Thyroid gland (tissue), 4 donors: ENCODE measurements around the gene SNRPB2.

Experiments used
- CTCF ChIP-seq, 6 experiments: fragments of 200-600 bp in 3 of 6; fragments of 450-650 bp in 3 of 6; sonication (generic) in 3 of 6; IDR thresholded peaks; one replicate each; pipeline ENCODE4 v1.5.1; 2016 to 2019; ENCODE audit warnings: antibody characterized with exemption in 6 of 6, mild to moderate bottlenecking in 2 of 6, inconsistent platforms in 1 of 6, moderate library complexity in 1 of 6
- POLR2A ChIP-seq, 2 donors: fragments of 450-650 bp; IDR thresholded peaks; one replicate each; pipeline ENCODE4 v1.6.1; 2017; ENCODE audit warnings: antibody characterized with exemption in 2 of 2, mild to moderate bottlenecking in 2 of 2, moderate library complexity in 1 of 2

GRCh38 chr20:16785226-16785625 is 55.4 kb downstream of the SNRPB2 start:
- TF ChIP-seq CTCF (IDR thresholded peaks at IDR 0.05) (no peak), POLR2A (IDR thresholded peaks at IDR 0.05) (no peak)
